Retina (tissue), 1 donor: Measurements from ENCODE around the gene KRT1.
"Not testable (repeated sequence)": the region's sequence is repeated elsewhere in the genome, so short reads cannot be mapped to it uniquely, and the experiment has no call there.

Source experiments
- DNase-seq: peaks from one replicate; pipeline ENCODE4 v3.0.0-alpha.2; 2016

Gene KRT1

DNA sequence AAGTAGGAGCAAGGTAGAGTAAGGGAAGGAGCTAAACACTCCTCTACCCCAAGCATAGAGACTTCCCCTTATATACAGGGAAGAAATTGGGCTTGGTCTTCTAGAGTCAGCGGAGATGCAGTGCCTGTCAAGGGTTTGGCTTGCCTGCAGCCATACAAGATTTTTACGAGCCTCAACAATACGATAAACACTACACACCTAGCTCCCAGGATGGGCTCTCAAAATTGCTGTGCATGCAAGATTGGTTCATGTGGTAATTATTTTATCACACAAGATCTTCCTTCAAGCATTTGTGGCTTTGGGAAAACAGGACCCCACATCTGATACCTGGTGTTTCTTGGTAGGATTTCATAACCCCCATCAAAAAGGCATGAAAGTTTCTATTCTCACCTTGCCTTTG is at the start of gene KRT1:
KRT1 (minus strand) TSS at position 45 of the 400 bp plus-strand sequence. CDS start 59 bp downstream, outside the sequence.
- DNase-seq = no peak

DNA sequence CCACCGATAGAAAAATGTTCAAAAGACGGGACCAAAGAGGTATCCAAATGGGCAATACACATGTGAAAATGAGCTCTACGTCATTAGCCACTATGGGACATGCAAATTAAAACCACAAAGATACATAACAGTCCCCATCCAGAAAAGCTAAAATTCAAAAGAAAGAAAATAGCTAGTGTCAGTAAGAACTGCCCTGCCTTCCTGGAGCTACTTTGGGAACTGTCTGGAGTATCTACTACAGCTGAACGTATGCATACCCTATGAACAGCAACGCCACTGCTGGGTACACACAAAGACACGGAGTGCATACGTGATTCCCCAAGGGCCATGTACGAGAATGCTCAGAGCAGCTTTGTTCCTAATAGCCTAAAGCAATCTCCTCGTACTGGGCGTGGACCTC is 48.9 kb upstream of the KRT1 start:
- no peak for DNase-seq

DNA sequence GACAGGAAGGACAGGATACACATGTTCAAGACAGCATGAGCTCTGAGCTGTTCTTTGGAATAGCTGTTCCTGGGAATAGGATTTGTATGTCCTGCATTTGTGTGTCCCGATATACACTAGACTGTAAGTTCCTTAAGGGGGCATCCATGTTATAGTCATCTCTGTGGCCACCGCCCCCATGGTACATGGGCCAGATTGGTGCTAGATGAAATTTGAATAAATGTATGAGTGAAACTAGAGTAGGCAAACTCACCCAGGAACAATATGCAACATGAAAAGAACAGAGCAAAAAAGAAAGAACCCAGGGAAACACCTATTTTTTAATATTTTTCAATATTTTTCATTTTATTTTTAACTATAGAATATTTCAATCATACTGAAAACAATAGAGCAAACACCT is 48.2 kb upstream of the KRT1 start:
- no peak for DNase-seq

DNA sequence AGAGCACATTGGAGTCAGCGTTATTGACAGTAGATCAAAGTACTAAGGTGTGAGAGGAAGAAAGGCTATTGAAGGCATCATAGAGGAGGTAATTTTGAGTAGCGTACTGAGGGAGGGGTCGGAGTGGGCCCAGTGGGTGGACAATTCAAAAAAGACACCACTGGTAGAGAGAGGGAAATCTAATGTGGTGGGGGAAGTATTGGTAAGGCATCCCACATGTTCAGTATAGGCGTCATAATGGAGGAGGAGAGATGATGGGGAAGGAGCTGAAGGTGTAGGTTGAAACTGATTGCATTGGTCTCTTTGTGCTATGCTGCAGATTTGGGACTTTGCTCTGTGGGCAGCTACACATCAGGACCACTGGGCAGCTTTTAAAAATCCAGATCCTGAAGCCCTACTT is 46.8 kb upstream of the KRT1 start:
- DNase-seq = no peak

DNA sequence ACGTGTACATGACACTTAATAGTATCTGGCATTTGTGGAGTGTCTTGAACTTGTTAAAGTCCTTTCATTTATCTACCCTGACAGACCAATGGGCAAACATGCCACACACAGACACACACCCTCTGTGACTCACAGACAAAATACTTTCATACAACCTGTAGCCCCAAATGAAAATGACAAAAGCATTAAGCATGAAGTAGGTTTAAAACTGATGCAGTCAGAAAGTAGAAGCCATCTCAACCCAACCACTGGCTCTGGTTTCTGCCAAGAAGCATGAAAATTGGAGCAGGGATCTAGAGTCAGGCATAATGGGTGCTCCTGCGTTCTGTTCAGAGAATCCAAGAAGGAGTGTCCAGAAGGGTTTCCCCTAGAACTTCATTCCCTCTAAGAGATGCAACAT is 46.2 kb upstream of the KRT1 start:
- no peak for DNase-seq

DNA sequence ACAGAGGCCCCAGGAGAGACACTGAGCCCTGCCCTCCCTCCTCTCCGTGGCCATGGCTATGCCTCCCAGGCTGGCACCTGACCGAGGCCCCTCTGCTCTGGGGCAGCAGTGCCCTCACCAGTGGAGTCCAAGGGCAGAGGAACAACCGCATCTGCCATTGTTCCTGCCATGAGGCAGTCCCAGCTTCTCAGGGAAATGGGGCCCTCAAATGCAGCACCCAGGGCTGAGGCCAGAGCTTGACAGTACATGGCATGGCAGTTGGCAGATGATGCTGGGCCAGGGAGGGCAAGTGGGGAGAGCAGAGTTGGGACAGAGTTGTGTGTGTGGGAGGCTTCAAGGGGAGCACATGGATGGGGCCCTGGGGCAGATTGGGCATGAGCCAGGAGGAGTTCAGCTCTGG is 44.2 kb upstream of the KRT1 start:
- DNase-seq = no peak

DNA sequence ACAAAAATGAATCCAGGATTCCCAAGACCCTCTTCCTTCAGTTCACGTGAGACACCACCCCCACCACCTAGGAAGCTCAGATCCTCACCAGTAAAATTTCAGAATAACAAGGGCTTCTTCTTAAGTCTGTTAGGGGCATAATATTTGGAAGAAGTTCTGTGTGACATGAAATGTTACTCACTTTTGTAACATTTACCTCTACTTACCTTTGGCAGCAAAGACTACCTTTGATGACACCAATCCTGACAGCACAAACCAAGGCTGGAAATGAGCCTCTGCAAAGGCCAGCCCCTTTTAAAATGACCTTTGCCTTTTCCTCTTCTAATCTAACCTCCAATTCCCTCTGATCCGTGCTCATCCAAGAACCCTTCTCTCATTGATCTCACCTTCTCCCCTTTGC is 42.5 kb upstream of the KRT1 start:
- no peak for DNase-seq

DNA sequence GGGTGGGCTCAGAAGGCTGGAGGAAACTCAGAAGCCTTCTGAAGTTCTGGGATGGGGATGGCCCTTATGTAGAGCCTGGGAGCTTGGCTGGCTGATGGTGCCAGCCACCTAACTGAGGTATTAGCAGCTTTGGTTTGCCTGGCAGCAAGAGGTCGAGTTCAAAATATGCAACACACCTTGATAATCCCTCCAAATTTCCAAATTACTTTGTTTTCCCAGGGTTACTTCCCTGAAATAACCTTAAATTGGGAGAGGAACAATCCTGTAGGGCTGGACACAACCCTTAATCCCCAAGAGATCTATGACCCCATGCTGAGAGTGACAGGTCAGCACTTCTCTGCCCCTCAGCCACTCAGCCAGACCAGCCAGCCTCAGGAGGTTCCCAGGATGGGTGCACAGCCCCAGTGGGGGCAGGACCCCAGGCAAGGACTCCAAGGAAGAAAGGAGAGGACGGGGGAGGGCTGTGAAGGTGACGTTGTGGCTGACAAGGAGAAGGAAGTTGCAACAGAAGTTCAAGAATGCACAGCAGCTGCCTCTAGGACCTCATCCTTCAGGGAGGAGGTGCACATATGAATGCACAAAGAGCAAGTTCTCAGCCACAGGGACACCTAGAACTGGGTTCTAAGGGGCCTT is 41.7 kb upstream of the KRT1 start:
- DNase-seq = no peak

DNA sequence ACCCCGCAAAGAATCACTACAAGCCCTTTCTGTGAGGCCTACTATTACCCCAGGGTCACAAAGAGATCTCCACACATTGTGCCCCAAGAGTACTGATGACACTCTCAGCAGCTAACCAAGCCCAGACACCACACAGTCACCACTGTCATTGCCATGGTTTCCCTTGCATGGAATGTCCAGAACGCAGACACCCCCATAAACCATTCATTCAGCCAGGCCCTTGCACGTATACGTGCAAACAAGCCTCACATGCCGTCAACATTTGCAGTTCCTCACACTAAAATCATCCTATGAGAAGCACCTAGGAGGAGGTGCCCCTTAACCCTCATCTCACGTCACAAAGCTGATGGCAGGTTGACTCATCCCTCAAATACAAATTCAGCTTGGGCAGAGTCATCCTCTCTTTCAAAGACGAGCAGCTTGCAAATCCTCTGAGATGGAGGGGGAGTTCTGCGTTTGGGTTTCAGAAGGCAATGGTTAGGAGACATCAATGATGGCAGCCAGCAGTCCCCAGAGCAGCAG is 40.2 kb upstream of the KRT1 start:
- DNase-seq = no peak

DNA sequence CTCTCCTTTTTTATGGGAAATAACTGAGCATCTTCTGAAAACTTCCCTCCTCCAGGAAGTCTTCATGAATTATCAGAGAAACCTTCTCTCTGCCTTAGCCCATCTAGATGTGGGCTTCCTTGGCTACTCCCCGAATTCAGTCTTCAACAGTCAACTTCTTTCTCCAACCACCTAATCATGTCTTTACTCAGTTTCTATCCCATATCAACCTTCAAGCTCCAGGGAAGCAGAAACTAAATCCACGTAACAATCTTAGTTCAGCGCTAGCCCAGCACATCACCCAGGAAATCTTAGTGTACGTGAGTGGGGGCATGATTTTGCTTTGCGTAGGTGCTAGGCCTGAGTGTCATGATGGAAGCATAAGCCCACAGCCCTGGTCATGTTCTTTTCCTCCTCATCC is 35.9 kb upstream of the KRT1 start:
- DNase-seq = no peak

DNA sequence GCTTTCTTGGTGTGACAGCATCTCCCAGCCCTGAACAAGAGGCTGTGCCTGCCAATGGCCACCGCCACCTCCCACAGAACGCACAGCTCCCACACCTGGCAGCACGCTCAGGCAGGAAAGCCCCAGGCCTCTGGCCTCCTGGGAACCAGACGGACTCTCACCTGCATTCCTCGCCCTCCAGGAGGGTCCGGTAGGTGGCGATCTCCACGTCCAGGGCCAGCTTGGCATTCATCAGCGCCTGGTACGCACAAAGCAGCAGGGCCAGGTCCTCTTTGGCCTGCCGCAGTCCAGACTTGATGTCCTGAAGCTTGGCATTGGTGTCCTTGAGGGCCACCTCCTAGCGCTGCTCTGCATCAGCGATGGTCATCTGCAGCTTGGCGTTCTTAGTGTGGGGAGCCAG is 35.2 kb upstream of the KRT1 start:
- DNase-seq = no peak

DNA sequence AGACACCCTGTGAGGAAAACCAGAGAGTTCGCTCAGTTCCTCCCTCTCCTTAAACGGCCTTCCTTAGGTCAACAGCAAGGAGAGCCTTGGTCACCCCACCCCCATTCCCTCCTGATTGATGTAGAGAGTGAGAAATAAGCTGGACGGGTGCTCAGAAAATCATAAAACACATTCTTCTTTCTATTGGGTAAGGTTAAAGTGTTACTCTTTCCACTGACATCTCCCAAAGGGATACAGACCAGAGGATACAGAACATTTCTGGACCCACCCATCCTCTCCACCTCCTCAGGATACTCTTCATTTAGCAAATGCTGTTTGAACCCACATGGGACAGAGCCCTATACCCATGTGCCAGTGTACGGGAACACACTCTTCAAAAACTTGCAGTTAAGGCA is 34.7 kb upstream of the KRT1 start:
- DNase-seq = no peak

DNA sequence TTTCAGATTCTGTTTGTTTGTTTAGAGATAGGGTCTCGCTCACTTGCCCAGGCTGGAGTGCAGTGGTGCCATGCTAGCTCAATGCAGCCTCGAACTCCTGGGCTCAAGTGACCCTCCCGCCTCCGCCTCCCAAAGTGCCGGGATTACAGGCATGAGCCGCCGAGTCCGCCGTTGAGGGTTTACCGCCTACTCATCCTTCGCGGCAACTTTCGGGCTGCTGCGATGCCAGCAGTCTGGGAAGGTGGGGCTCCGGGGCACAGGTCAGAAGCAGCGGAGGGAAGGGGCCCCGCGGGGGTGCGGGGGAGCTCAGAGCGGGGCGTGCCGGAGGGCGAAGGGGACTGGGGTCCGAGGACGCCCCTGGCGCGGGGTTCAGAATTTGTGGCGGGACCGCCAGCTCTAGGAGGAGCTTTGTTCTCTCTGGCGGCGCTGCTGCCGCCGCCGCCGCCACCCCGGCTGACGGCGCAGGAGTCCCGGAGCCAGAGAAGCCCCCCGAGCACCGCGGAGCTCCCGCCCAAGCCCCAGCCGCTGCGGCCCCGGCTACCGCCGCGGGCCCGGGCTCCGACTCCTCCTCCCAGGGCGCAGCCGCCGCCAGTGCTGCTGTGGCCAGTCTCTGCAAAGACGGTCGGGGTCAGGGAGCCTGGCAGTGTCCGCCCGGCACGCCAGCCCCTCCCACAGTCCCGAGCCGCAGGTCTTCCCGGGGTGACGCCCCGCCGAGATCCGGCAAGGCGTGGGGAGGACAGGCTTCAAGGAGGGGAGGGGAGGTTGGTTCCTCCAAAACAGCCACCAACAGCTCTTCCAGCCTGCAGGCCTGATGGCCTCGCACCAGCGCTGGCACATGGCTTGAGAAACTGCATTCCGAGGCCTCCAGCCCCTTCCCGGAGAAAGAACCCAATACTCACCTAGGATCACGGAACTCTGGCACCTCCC is 34.0 kb upstream of the KRT1 start:
- peak; percentile 76 for DNase-seq

DNA sequence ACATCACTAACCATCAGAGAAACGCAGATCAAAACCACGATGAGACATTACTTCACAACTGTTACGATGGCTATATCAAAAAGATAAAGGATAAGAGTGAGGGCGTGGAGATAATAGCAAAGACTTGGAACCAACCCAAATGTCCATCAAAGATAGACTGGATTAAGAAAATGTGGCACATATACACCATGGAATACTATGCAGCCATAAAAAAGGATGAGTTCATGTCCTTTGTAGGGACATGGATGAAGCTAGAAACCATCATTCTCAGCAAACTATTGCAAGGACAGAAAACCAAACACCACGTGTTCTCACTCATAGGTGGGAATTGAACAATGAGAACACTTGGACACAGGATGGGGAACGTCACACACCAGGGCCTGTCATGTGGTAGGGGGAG is 31.9 kb upstream of the KRT1 start:
- DNase-seq = not testable (repeated sequence)

DNA sequence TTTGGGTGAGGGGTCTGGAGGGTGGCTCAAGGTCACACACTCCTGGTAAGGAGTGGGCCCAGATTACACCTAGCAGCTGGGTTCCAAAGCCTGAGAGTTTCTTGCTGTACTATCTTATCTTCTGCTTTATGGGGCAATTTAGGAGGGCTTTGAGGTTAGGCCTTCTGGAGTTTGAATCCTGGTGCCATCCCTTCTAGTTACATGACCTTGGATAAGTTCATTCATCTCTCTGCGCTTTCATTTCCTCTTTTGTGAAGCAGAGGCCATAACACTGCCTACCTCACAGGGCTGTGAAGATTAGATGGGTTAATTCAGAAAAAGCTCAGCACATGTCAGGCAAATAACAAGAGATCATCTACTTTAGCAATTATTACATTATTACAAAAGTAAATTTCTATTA is 30.5 kb upstream of the KRT1 start:
- no peak for DNase-seq

DNA sequence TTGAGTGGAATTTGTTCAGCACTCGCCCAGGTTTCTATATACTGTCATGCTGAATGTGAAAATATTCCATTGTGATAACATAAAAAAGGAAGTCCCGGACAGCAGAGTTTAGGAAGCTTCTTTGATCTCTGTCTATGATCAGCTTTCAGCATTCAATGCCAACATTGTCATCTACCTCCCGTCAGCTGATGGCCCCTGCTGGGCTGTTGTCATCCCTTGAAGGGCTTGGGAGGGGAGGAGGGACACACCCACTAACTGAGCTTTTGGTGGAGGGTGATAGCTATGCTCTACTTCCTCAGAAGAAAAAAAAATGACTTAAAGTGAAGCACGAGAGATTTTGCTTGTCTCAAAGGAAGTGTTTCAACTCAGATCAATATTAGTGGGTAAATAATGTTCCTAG is 27.8 kb upstream of the KRT1 start:
- no peak for DNase-seq

DNA sequence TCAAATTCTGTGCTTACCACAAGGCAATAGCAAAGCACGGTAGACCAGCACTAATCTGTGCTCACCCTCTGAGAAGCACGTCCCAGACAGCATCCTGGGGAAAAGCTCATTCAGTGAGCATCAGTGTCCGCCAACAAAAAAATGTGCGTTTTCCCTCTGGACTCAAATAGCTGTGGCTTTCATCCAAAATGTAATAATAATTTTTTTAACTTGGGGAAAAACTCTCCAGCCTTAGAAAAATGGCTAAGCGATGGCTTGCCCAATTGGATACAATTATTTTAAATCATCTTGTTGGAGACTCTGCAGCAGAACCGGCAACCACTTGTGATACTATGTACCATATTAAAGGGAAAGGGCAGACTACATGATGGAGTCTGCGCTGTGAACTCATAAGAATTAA is 24.3 kb upstream of the KRT1 start:
- no peak for DNase-seq

DNA sequence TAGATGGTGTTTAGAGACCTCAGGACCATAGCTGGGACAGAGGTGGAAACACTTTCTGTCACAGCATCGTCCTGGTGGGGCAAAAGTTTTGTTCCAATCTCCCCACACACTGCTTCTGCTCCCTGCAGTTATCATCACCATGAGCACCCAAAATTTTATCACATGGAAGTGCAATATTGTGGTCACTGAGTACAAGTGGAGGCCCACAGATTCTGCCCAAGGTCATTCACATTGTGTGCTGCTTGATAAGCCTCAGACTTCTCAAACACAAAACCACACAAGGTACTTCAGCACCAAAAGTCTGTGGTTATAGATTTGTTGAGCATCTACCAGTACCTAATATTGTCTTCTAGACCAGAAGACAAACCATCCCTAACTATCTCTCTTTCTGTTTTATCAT is 23.7 kb upstream of the KRT1 start:
- no peak for DNase-seq

DNA sequence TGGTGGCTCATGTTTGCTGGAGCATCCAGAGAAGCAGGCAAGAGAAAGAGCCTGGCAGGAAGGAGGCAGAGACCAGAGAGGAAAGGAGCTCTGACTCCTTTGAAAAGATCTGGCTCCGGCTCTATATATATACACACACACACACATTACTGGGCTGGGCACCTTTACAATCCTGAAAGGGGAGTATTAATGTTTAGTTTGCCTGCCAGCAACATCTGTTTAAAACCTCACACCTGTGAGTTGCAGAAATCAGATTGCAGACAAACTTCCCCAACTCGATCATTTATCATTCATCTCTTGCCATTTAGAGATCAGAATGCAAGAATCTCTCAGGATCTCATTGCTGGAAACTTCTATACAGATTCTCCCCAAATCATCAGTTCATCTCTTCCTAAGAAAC is 23.2 kb upstream of the KRT1 start, which contains the start of gene KRT77:
KRT77 (minus strand) TSS at position 101 of the 400 bp plus-strand sequence; CDS start at position 11, 90 bp downstream.
- DNase-seq = no peak

DNA sequence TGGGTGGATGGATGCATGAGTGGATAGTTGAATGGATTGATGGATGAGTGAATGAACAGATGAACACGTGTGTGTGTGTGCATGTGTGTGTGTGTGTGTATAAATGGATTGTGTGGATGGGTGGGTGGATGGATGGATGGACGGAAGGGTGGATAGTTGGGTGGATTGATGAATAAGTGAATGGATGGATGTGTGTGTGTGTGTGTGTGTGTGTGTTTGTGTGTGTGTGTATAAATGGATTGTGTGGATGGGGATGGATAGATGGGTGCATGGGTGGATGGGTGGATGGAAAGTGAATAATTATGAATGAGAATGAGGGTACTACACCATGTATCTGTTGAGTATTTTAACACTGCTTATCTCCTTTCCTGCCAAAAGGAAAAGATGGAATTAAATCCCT is 22.1 kb upstream of the KRT1 start:
- DNase-seq = no peak

DNA sequence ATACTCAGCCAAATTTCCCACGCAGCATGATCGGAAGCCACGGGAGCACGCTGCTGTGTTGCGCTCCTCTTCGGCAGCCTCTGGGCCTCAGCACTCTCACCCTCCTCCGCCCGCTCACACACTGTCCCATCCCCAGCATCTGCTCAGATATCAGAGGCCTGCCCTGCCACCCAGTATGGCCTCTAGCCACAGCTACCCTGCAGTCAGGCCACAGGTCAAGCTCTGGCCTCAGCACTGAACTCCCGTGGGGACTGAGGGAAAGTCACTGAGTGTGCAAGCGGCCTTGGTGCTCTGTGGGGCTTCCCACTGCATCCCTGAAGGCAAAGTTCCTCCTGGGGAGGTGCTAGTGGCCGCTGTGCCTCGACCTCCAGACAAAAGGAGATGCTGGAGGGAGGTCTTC is 21.1 kb upstream of the KRT1 start:
- DNase-seq = no peak

DNA sequence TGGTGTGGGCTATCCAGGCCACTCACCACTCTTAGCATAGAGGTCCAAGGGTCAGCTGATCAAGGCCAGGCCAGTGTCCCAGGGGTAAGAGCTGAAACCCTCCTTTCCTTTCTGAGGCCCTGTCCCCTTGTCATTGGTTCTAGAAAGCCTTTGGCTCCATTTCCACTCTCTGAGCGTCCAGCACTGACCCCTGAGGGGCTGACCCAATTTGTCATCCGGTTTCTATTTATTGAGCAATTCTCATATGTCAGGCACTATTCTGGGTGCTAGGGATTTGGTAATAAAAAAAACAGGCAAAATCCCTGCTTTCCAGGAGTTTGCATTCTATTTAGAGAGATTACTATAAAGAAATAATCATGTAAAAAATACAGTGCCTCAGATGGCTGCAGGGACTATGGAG is 19.8 kb upstream of the KRT1 start:
- DNase-seq = no peak

DNA sequence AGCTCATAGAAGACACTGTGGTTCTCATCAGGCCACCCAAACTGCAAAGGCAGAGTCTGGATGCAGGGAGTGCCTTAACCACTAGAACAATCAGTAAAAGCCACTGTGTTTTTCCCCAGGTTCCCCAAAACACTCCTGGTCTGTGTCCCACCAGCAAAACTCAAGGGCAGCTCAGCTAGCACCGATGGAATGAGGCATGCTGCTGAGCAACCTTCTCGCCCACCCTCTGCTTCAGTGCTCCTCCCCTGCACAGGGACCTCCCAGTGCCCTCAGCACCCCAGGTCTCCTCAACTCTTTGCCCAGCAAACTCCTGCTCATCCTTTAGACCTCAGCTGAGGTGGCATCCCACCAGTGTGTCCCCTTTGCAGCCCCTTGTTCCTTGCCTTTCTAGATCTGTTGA is 19.2 kb upstream of the KRT1 start:
- no peak for DNase-seq

DNA sequence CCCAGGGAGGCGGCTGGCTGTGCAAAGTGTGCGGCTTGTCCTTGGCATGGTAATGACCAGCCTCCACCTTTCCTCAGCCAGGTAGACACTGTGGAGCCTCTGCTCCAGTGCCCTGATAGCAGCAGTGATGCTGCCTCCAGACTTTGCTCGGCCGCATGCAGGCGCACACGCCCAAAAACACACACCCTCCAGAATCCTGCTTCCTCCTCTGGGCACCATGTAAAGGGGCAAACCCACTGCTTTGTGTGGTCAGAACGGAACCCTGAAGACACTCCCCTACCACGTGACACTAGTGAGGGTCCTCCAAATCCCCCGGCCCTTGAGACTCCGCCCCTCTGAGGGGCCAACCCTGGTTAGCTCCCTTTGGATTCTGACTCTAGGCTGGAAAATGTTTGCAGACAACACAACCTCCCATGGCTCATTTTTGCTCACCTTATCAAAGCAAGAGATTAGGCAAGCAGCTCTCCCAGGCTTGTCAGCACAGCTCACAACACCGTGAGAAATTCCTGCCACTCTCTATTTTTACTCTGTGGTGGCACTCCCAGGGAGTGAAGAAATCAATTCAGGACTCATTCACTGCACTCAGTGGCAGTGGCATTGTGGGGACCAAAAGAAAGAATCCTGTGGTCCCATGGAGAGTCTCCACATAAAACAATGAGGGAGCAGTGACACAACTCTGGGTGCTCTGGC is 18.6 kb upstream of the KRT1 start:
- DNase-seq = no peak
